A172 (cell line): ENCODE results near the gene NRK. TPM values are rescaled to one million over a fixed set of nuclear protein-coding genes. Genes with fewer than 3 reads are reported as not detected.
"Not testable (repeated sequence)": the region's sequence is repeated elsewhere in the genome, so short reads cannot be mapped to it uniquely, and the experiment has no call there.

Experiments
- DNase-seq: peaks from one replicate; pipeline ENCODE4 v3.0.0-alpha.2; 2015; ENCODE audit warnings: low spot score
- total RNA-seq: library from RNA; depleted of rRNA; stranded (reverse); fragments of >200 nt; shearing (Covaris generic); gene quantifications from 2 replicates; pipeline ENCODE4 v1.2.3, GENCODE V29; 2014; rRNA removed

Gene NRK
- not detected in 2 replicates for total RNA-seq

- no peak for DNase-seq
Measured at GRCh38 chrX:105822138-105823091, at the start of gene NRK. Gene NRK, plus strand, starts transcription at chrX:105822539. Its CDS starts 307 bp downstream, at chrX:105822846.

GRCh38 chrX:105773801-105774200 lies 48.5 kb upstream of the NRK start:
- DNase-seq = no peak

GRCh38 chrX:105775679-105776078 lies 46.7 kb upstream of the NRK start:
- no peak for DNase-seq

GRCh38 chrX:105781804-105782203 lies 40.5 kb upstream of the NRK start:
- no peak for DNase-seq

- not testable (repeated sequence) for DNase-seq
Measured at GRCh38 chrX:105796877-105797276, 25.5 kb upstream of the NRK start.

- DNase-seq = no peak
Measured at GRCh38 chrX:105803891-105804290, 18.4 kb upstream of the NRK start.

GRCh38 chrX:105805655-105806054 lies 16.7 kb upstream of the NRK start:
- DNase-seq = not testable (repeated sequence)

GRCh38 chrX:105816517-105816916 lies 5.8 kb upstream of the NRK start:
- DNase-seq = no peak

GRCh38 chrX:105820247-105820646 lies 2.1 kb upstream of the NRK start:
- no peak for DNase-seq

- DNase-seq = no peak
Measured at GRCh38 chrX:105821471-105822121, 743 bp upstream of the NRK start.

GRCh38 chrX:105823092-105823455 lies 735 bp downstream of the NRK start:
- DNase-seq = no peak

- DNase-seq = no peak
Measured at GRCh38 chrX:105829011-105829410, 6.7 kb downstream of the NRK start.

- no peak for DNase-seq
Measured at GRCh38 chrX:105837232-105837631, 14.9 kb downstream of the NRK start.

- DNase-seq = no peak
Measured at GRCh38 chrX:105845631-105846030, 23.3 kb downstream of the NRK start.

GRCh38 chrX:105850100-105850499 lies 27.8 kb downstream of the NRK start:
- DNase-seq = not testable (repeated sequence)

- no peak for DNase-seq
Measured at GRCh38 chrX:105865709-105866108, 43.4 kb downstream of the NRK start.

GRCh38 chrX:105869701-105870100 lies 47.4 kb downstream of the NRK start:
- DNase-seq = no peak

- no peak for DNase-seq
Measured at GRCh38 chrX:105870445-105870844, 48.1 kb downstream of the NRK start.

- no peak for DNase-seq
Measured at GRCh38 chrX:105872941-105873340, 50.6 kb downstream of the NRK start.

- DNase-seq = no peak
Measured at GRCh38 chrX:105874790-105875189, 52.5 kb downstream of the NRK start.

GRCh38 chrX:105876658-105877057 lies 54.3 kb downstream of the NRK start:
- no peak for DNase-seq

- DNase-seq = no peak
Measured at GRCh38 chrX:105880491-105880890, 58.2 kb downstream of the NRK start.
